ELR (cell line): ENCODE results near the gene DIABLO.
A peak's percentile ranks its signal among the peaks of the same experiment; 100 is the strongest.
"Not testable (repeated sequence)": the region's sequence is repeated elsewhere in the genome, so short reads cannot be mapped to it uniquely, and the experiment has no call there.

Experiments used
- DNase-seq: peaks from one replicate; pipeline ENCODE4 v3.0.0-alpha.2; 2015; ENCODE audit warnings: low read depth

The DIABLO gene

DNA sequence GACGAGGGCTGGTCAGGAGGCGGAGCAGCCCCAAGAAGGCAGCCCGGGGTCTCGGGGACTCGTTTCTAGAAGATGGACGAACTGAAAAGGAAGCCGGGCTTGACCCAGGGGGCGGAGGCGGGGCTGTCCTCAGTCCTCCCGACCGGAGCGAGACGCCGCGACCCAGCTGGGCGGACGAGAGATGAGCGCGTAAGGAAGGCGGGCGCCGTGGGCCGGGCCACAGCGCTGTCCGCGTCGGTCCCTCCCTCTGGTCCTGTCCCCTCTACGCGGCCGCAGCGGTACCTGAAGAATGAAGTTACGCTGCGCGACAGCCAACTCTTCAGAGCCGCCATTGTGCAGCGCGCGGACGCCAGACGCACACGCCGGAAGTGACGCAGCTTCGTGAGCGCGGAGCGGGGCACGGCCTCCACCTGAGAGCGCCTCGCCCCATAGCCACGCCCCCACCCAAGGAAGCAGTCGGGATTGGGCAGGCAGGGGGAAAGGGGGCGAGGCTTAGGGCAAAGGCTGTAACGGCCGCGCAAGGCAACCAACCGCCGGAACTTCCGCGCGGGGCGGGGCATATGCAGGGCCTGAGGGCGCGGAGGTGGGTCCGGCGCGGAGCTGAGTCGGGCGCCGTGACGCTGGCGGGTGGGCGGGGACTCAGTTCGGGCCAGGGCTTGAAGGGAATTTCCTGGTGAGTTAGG, at the start of gene DIABLO:
TSS of gene DIABLO (minus strand) at position 370 of the 683 bp plus-strand sequence. CDS start at position 332, 38 bp downstream.
- peak; percentile 99 for DNase-seq

DNA sequence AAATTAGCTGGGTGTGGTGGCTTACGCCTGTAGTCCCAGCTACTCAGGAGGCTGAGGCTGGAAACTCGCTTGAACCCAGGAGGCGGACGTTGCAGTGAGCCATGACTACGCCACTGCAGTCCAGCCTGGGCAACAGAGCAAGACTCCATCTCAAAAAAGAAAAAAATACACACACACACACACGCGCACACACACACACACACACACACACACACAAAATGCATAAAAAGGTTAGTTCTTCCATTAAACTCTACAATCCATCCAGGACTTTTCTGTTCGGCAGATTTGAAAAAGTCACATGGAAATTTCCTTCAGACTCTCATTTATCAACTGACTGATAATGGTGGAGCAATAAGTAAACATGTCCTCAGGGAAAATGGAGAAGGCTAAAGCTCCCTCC, 49.6 kb upstream of the DIABLO start:
- no peak for DNase-seq

DNA sequence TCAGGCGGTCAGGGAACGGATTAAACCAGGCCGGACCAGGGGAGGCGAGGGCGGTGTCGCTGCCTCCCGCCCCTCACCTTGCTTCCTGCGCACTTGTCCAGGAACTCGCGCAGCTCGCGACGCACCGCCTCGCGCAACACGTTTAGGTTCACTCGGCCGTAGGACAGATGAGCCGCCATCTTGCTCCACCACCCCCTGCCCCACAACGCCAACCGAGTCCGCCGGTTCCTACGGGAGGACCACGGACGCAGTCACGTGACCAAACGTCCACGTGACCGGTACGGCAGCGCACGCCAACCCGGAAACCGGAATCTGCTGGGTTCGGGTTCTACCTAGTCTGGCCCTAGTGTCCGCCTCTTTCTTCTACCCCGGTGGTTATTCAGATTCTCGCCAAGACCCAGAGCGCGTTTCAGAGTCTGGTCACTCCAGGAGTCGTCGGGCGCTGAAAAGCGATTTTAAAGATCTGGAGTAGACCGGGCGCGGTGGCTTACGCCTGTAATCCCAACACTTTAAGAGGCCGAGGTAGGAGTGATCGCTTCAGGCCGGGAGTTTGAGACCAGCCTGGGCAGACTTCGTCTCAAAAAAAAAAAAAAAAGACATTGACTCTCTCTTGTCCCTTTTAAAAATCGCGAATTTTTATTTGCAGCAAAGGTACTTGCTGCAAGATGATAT, 40.5 kb upstream of the DIABLO start, which contains the start of gene VPS33A:
TSS of gene VPS33A (minus strand) at position 265 of the 672 bp plus-strand sequence. CDS start at position 179, 86 bp downstream.
- peak; percentile 98 for DNase-seq

DNA sequence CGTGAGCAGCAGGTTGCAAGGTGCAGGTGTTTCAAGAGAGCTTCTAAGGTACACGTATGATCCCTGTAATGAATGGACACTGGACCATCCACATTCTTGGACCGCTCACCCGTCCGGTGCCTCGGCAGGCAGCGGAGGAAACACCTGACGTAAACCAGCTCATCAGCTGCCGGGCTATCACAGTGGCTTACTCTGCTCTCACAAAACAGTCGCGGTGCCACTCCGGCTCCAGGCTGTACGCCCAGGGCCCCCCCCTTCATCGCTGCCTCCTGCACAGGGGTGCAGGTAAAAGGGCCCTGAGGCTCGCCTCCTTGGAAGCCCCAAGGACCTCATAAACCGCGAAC, 40.0 kb upstream of the DIABLO start:
- DNase-seq = peak; percentile 55

DNA sequence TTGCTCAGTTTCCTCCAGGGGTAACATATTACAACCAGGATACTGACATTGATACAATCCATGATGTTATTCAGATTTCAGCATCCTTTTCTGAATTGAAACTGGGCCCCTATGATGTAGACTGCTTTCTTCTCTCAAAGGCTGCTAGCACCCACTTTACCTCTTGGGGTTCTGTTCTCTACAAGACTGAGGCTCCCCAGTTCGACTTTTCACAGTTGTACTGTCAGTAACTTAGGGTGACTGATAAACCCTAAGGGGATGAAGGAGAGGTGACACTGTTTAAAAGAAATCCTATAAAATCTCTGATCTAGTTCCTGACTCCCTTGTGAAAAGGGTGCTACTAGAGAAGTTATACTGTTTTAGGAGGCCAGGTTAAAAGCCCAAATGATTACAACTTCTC, 39.6 kb upstream of the DIABLO start:
- peak; percentile 10 for DNase-seq

DNA sequence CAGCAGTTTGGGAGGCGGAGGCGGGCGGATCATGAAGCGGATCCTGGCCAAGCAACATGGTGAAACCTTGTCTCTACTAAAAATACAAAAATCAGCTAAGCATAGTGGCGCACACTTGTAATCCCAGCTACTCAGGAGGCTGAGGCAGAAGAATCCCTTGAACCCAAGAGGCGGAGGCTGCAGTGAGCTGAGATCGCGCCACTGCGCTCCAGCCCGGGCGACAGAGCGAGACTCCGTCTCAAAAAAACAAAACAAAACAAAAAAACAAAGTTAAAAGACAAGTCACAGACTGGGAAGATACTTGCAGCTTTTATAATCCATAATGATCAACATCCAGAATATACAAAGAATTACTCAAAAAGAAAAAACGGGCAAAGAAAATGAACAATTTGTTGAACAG, 34.9 kb upstream of the DIABLO start:
- DNase-seq = not testable (repeated sequence)

DNA sequence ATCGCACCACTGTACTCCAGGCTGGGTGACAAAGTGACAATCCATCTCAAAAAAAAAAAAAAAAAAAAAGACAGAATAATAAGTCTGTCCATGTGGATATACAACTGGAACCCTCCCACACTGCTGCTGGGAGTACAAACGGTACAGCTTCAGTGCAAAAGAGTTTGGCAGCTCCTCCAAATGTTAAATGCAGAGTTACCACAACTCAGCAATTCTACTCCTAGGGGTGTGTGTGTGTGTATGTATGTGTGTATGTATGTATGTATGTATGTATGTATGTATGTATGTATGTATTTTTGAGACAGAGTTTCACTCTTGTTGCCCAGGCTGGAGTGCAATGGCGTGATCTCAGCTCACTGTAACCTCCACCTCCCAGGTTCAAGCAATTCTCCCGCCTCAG, 33.1 kb upstream of the DIABLO start:
- DNase-seq = not testable (repeated sequence)

DNA sequence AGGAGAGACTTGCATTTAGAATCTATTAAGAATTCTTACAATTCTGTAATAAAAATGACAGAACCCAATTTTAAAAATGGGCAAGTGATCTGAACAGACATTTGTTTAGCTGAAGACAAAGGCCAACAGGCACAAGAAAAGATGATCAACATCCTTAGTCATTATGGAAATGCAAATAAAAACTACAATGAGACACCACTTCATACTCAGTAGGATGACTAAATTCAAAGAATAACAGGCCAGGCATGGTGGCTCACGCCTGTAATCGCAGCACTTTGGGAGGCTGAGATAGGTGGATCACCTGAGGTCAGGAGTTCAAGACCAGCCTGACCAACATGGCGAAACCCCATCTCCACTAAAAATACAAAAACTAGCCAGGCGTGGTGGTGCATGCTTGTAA, 32.6 kb upstream of the DIABLO start:
- DNase-seq = not testable (repeated sequence)

DNA sequence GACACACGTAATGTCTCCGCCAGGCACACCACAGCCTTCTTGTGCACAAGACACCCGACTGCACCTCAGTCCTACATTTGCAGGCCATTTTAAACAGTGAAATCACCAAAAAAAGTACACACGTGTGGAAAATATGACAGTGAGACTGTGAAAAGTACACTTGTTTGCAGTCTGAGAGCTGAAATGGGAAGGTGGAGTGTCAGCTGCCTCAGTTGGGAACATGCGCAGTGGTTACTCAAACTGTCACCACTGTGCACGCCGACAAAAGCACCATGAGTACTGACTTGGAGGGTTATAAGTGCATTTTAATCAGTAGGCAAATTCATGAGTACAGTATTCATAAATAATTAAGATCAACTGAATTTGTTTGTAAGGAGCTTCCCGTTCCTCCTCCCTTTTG, 24.7 kb upstream of the DIABLO start:
- no peak for DNase-seq

DNA sequence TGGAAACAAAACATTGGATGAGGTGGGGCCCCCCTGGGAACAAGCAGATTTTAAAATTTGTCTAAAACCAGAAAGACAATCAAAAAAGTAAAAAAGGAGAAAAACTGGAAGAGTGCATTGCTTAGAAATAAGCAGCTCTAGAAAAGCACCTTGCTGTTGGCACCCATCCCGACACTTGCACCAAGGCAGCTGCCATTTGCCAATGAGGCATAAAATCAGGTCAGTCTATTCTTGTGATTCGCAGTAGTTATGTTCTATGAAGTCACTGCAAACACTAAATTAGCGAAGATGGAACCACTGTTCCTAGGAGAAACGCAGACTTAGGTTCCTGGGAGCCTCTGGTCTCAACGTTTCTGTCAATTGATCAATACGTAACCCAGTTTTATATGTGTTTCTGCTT, 24.2 kb upstream of the DIABLO start:
- DNase-seq = no peak

DNA sequence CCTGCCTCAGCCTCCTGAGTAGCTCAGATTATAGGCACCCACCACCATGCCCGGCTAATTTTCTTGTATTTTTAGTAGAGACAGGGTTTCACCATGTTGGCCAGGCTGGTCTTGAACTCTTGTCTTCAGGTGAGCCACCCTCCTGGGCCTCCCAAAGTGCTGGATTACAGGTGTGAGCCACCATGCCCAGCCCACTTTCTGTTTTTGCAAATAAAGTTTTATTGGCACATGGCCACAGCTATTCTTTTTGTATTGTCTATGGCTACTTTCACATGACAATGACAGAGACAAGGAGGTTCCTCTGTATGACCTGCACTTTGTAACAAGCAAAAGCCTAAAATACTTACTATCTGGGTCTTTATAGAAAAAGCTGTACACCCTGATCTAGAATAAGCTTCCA, 19.7 kb upstream of the DIABLO start:
- no peak for DNase-seq

DNA sequence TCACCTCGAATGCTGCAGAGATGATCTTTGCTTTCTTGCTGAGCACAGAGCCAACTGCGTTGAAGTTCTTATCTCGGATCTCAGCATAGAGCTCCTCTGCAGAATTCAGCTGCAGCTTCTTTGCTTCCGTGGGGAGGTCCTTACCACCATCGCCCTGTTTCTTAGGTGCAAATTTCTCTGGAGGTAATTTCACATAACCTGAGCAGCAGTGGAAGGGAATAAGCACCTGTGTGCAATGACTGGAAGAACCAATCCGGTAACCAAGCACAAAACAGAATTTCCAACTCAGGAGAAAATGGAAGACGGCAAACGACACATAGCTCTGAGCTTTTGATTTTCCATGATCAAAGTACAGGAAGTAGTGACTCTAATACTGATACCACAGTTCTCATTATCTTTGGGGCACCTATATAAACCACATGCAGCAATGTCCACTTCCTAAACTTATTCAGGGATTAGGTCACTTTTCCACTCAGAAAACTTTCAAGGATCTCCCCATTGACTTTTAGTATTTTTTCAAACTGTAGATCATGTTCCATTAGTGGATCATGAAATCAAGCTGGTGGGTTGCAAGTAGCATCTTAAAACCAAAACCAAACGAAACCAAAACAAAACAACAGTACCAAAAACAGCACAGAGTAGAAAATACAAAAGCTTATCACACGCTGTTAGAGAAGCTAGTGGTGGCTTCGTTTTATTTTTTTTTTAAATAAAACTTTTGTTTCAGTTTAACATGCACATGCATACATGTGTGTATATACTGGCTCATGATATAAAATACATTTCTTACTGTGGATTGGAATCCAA, 18.9 kb upstream of the DIABLO start:
- DNase-seq = no peak

DNA sequence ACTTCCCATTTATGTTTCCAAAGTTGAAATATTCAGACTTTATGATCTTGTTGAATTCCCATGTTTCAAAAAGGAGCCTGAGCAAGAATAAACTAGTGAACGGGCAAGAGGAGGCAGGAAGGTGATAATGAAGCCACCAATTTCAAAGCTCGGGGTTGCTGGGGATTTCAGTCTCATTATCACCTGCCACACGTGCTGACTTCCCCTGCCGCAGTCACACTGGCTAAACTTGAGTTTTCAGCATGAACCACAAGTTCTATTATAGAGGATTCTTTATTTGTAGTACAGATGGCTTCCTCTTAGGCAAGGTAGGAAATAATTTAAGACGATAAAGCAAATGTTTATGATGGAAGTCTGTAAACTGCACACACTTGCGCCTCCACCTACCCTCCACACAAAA, 18.1 kb upstream of the DIABLO start:
- no peak for DNase-seq

DNA sequence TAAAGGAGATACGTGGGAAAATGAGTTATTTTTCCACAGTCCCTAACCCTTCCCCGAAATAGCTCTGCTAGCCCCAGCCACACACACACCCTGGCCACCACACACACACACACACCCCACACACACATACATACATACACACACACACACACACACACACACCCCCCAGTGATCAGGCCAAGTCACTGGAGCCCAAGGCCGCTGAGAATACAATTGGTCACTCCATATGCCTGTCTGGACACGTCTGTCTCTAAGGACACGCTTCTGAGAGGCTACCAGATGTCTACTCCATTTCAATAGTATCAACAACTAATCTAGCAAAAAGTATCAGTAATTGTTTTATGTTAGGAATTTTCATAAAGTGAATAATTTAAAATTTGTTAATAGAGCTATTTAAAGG, 13.0 kb upstream of the DIABLO start:
- no peak for DNase-seq

DNA sequence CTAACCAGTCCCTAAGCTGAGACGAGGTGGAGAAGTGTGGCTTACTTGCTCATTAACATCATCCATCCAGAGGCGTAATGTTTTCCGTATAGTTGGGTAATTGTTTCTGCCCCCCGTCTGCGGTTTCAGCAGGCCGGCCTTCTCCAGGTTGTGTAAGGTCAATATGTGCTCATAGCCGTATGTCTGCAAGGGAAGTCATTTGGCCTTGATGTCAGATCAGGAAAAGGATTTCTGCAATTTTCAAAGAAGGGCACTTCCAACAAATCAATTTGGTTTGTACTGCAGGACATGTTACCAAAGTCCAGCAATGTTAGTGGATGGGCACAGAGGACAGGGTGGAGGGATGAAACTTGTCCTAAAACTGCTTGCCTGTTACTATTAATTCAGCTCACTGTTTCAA, 9.9 kb upstream of the DIABLO start:
- no peak for DNase-seq

DNA sequence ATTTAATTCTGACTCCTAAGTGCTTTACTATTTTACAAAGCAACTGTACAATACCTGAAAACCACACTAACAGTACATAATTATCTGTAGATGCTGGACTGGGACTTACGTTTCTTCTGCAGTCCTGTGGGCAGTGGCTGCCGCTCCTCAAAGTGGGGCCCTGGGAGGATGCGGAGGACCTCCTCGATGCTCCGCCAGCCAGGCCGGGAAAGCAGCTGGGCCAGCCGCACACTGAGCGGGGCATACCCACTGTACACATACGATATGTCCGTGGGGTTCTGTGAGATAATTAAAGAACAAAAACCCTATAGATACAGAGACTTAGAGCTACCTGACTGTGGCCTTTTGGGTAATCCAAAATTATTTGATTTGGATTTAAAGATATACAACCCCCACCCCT, 6.8 kb upstream of the DIABLO start:
- DNase-seq = no peak

DNA sequence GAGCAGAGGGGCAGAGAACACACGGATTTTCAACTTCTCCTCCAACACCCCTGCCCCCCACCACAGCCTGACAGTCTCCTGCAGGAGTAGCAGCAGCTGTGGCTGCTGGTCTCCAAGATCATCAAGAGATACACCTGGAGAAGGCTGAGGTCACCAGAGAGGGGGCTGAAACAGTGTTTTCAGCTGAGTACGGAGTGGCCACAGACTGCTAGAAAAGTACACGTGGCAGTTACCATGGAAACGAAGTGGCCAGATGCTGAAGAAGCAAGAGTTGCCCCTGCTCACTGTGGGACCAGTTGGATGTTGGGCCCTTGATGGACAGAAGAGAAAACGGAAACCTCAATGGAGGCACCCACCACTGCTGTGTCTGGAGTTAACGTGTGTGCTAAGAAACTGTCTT, 4.9 kb upstream of the DIABLO start:
- no peak for DNase-seq

DNA sequence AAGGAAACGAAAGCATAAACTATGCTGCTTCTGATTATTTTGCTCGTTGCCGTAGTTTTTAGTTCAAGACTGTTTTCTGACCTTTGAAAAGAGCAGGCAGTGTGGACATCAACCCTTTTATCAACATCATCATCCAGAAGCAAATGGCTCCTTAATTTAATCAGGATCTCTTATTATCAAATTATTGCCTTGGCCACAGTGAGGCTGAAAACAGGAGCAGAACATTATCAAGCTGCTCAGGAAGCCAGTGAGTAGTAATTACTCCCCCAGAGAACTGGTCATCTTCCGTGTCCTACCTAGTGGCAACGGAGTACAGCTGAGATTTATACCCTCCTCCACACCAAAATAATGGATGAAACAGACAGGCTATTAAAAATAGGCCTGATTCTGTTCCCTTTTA, 2.2 kb upstream of the DIABLO start:
- DNase-seq = no peak

DNA sequence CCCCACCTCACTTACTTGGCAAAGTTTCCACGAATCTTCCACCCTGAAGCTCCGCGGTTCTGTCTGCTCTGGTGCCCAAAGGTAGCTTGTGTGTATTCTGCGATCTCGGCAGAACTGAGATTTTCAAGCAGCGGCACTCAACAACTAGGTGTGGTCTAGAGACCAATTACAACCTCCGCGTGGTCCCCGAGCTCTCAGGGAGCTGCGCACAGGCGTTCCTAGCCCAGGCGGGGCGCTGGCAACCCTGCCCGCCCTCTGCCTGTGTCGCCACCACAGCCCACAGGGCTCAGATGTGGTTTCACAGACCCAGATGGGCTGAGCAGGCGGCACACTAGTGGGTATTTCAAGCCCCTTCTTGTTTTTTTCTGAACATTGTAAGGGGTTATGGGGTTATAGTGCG, 1.5 kb upstream of the DIABLO start:
- DNase-seq = no peak

DNA sequence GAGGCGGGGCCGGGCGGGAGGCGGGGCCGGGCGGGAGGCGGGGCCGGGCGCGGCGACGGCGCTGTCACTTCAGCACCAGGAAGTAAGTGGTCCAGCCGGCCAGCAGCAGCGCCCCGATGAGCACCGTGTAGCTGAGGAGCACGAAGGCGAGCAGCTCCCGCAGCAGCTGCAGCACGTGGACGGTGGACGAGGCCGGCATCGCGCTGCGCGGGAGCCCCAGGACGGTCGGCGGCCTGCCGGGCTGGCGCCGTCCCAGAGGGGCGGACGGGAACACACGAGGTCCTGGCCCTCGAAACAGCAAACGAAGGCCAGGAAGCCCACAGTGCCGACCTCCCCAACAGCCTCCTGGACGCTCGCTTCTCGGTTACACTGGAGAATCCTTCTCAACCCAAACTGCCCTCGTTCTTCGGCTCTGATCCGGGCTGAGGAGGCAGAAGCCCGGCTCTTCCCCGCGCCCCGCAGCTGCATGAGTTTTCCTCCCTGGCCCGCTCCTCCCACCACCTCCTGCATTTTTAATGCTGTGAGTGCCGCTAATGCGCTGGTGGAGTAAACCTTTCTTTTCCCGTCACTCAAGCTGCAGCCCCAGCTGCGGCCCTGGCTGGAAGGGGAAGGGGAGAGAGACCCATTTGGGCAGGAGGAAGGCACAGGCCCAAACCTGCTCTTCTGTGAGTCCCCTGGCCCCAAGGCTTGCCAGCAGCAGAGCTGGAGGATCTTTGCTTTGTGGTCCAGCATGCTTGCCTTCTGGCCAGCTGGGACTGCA, 694 bp upstream of the DIABLO start:
- DNase-seq = no peak

DNA sequence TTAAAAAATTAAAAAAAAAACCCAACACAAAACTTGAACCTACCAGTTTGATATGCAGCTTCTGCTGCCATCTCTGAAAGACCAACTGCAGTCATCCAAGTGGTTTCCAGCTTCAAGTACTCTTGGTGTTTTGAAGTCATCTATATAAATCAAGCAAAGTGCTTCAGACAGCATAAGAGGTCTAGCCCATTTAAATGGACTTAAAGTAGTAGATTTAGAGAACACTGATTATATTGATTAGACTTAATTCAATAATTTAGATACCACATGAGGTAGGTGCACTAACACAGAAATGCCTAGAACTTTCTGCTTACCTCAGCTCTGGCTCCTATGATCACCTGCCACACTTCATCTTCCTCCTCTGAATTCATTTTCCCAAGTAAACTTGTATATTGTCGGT, 9.4 kb downstream of the DIABLO start:
- DNase-seq = no peak

DNA sequence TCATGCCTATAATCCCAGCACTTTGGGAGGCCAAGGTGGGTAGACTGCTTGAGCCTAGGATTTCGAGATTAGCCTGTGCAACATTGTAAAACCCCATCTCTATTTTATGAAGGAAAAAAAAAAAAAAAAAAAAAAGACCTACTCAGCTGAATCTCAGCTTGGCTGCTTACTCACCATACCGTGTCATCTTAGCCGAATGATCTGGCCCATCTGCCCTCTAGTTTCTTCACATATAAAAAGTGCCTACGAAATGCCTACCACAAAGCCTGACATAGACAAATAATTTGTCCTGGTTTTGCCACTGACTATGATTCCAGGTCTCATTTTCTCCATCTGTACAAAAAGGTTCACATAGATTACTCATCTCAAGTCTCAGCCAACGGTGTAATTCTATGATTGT, 10.1 kb downstream of the DIABLO start:
- peak; percentile 81 for DNase-seq
